Fibroblast of upper back skin (primary cell): ENCODE data around the gene USH1C.

Source experiments
- DNase-seq: peaks from one replicate; pipeline ENCODE4 v3.0.0-alpha.2; 2013

The USH1C gene

GRCh38 chr11:17460406-17460805, 83.8 kb downstream of the USH1C start:
- no peak for DNase-seq

- peak; percentile 8 for DNase-seq
These were observed 84.8 kb downstream of the USH1C start for GRCh38 chr11:17459236-17459896.

GRCh38 chr11:17458268-17458667, 85.9 kb downstream of the USH1C start:
- no peak for DNase-seq

- no peak for DNase-seq
These were observed 86.6 kb downstream of the USH1C start for GRCh38 chr11:17457396-17458173.

GRCh38 chr11:17452668-17453067, 91.5 kb downstream of the USH1C start:
- no peak for DNase-seq

GRCh38 chr11:17449158-17449557, 95.1 kb downstream of the USH1C start:
- no peak for DNase-seq

GRCh38 chr11:17446482-17446881, 97.7 kb downstream of the USH1C start:
- no peak for DNase-seq

- DNase-seq = no peak
These were observed 98.9 kb downstream of the USH1C start for GRCh38 chr11:17445240-17445795.

GRCh38 chr11:17443926-17444690, 100.1 kb downstream of the USH1C start:
- DNase-seq = no peak
